Hypothalamus (tissue), 51 donors: ENCODE results near the gene KCNJ10.

Experiments
- DNase-seq, 51 donors: peaks; one replicate each; lab custom pipeline; 2025; lab: John Stamatoyannopoulos, UW

The KCNJ10 gene

DNA sequence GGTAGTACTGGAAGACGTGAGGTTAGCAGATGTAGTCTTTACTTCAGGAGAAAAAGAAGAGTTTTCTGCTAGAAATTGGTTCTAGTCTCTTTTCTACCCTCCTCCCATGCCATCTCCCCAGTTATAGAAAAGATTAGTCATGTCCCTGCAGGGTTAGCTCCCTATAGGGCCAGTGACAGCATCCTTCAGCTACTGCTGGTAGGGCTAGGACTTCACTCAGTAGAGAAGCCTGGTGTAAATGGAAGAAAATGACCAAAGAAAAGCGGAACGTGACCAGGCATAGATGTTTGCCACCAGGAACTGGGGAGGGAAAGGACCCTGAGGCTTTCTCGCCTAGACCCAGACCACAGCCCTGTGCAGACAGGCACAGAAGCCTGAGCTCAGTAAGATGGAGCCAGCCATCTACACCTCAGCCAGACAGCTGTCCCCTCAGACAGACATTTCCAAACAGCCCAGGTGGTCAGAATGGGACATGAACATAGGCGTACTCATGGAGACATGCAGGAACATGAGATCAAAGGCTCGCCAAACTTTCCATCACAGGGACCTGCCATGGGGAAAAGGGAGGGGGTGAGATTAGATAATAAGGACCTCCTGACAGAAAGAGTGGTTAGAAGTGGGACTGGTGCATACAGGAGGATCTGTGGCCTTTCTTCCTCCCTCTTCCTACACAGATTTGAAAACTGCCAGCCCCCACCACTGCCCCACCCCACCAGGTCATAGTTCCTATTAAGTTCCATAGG, 92.4 kb downstream of the KCNJ10 start:
- no peak for DNase-seq

- no peak for DNase-seq
Observed at GRCh38 chr1:159974350-159974965, 95.5 kb downstream of the KCNJ10 start.

GRCh38 chr1:159973350-159973940, 96.5 kb downstream of the KCNJ10 start:
- DNase-seq, result no peak

DNA sequence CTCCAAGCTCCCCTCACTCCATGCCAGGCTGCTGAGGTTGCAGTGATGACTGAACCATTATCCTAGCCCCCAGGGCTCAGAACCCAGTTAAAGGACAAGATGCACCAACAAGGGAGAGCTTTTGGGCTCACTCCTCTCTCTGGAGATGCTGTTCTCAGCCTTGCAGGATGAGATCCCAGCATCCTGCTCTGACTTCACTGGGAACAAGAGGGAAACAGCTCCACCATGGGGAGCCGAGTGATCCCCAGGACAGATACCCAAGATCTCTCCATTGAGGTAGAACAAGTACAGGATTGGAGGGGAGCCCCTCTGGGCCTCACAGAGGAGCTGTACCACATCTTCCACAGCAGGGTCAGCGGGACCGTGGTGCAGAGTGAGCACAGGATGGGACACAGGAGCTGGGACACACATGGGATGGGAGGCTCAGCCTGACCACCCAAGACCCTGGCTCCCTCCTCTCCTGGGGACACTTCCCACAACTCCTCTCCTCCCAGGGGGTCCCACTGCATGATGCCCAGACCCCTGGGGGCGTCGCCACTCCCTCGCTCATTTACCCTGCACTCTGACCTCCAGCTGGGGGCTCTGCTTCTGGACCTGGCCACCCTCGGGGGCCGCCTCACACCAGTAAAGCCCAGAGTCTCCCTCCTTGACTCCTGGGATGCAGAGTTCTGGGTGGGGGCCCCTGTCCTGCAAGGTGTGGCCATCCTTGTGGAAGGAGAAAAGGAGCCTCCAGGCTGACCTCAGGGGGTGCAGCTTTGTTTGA, 97.3 kb downstream of the KCNJ10 start:
- no peak for DNase-seq

DNA sequence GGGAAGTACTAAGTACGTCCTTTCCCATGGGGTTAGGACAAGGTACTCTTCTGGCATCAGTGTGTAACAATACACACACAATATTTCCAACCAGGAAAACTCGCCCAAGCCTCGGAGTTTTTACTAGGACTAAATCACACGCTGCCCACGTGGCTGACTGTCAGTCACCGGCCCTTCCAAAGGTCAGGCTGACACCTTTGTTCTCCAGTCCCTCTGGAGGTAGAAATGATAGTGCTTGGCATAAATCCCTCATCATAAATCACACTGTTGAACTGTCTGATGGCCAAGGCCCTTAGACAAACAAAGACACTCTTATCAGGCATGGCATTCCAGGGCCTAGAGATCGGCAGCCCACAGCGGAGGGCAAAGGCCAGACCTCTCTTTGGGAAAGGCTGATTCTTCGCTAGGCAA, 99.0 kb downstream of the KCNJ10 start:
- no peak for DNase-seq

DNA sequence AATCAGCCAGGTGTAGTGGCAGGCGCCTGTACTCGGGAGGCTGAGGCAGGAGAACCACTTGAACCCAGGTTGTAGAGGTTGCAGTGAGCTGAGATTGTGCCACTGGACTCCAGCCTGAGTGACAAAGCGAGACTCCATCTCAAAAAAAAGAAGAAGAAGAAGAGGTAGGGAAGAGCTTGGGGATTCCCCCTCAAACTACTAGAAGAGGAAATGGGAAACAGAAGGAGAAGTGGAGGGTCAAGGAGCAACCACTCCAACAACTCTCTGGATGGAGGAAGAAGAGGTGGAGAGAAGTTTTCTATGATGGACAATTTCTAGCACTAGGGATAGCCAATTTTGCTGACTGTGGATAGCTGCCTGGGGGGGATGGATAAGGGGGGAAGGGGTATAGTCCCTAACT, 101.1 kb downstream of the KCNJ10 start:
- DNase-seq, result no peak

- no peak for DNase-seq
Observed at GRCh38 chr1:159965263-159965662, 104.7 kb downstream of the KCNJ10 start.

GRCh38 chr1:159964144-159964543, 105.8 kb downstream of the KCNJ10 start:
- DNase-seq, result no peak

DNA sequence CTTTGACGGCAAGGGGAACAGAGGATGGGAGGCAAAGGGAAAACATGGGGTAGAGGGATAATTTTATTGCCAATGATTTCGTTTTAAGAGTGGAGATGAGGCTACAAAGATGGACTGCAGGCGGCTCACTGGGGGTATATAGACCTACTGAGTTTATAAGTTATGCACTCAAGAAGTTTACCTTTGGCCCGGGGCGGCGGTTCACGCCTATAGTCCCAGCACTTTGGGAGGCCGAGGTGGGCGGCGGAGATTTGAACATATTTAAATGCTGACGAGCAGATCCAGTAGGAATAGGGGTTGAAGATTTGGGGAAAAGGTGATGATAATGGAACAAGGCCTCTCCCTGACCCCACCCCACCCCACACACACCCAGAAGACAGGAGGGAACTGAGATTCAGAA, 107.8 kb downstream of the KCNJ10 start:
- DNase-seq, result no peak

- DNase-seq, result no peak
Observed at GRCh38 chr1:159961636-159962035, 108.3 kb downstream of the KCNJ10 start.

GRCh38 chr1:159960721-159961381, 109.1 kb downstream of the KCNJ10 start:
- DNase-seq, result no peak

GRCh38 chr1:159959451-159959850, 110.5 kb downstream of the KCNJ10 start:
- DNase-seq, result no peak

GRCh38 chr1:159958719-159959380, 111.1 kb downstream of the KCNJ10 start:
- no peak for DNase-seq

GRCh38 chr1:159957824-159958268, 112.1 kb downstream of the KCNJ10 start:
- DNase-seq, result no peak

GRCh38 chr1:159955456-159955855, 114.5 kb downstream of the KCNJ10 start:
- DNase-seq, result no peak

DNA sequence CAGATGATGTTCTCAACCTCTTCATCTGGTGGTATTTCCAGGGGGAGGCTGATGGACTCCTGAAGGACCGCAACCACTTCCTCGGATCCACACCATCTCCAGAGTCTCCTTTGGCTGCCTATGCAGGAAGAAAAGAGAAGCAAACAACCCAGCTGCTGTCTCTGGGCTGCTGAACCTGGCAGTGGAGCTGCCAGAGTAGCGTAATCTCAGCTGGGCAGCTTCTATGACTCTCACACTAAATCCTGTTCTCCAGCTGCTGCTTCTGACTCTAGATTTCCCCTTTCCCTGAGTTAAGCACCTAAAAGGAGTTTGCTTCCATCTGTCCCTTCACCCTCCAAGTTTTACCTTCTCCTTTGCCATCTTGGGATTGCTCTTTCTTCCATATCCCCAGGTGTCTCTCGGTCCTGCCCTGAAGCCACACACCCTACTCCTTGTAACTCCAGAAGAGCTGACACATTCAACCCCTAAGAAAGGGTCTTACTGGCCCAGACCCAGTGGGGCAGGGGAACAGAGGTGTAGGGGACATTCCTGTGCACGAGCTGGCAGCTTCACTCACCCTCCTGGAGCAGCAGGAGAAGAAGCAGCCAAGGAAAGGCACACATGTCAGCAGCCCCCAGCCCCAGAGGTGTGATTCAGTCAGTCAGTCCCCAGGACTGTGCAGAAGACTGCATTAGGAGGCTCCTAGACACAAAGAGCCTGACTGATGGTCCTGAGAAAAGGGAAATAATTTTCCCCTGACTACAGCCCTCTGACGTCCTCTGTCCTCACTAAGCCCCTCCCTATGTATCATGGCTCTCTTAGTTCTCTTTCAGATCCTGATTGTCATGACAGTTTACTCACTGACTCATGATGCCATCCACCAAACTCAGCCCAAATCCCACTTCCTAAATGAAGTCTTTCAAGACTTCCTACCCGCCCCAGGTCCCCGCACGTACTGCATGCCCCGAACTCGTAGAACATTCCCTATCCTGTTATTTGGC, 116.1 kb downstream of the KCNJ10 start, which contains the start of gene SLAMF9:
Gene SLAMF9, minus strand, starts transcription at position 702 of the 980 bp plus-strand sequence. Its CDS starts 100 bp downstream, at position 602.
- DNase-seq, result no peak

DNA sequence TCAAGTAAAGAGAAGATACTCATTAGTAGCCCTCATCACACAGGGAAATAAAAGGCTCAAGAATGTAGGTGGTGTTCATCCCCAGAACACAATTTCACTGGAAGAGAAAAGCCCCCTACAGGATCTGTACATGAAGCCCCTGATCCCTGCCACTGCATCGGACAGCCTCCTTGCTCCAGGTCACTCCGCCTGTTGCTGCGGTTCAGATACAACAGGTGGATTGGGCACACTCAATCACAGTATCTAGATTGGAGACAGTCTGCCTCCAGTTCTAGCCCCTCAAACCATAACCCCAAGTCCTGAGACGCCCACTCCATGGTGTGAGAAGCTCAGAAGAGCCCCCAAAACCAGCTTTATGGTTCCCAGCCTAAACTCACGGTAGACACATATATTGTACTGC, 117.0 kb downstream of the KCNJ10 start:
- no peak for DNase-seq

GRCh38 chr1:159951551-159951950, 118.4 kb downstream of the KCNJ10 start:
- no peak for DNase-seq

DNA sequence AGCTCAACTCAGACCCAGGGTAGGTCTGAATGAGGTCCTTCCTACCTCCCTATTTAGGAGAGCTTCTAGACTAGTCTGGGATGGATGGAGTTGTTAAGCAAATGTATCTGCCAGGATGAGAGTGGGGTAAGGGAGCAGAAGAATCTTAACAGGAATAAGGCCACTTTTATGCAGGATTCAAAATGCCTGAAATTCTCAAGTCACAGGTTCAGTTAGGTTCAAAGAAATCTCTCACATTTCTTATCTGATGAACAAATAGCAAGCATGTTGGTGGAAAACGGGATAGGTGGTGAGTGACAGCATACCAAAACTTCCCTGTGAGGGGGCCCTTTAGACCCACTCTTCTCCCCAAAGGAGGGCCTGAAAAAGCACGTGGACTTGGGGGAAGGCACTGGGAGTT, 118.9 kb downstream of the KCNJ10 start:
- DNase-seq, result no peak
